Spleen (tissue), 11 donors: ENCODE measurements around the gene LPIN3. TPM values are rescaled to one million over a fixed set of nuclear protein-coding genes. Genes with fewer than 3 reads are reported as not detected.

Experiments
- DNase-seq: peaks from one replicate; pipeline ENCODE4 v3.0.0-alpha.2; 2020
- H3K27ac ChIP-seq, 8 donors: fragments of 200-600 bp; sonication (generic) in 7 of 8; 1 replicate in 4 of 8; 2 replicates in 4 of 8; pipeline versions ENCODE4 v1.5.0 to v1.8.0; 2016 to 2021; ENCODE audit warnings: inconsistent platforms in 4 of 8, mild to moderate bottlenecking in 4 of 8, moderate library complexity in 1 of 8
- H3K27me3 ChIP-seq, 7 donors: fragments of 200-600 bp; sonication (generic) in 6 of 7; replicated peaks in 1 of 7; 1 replicate in 4 of 7; 2 replicates in 3 of 7; pipeline versions ENCODE4 v1.5.0 to v1.8.0; 2016 to 2021; ENCODE audit warnings: inconsistent platforms in 3 of 7, mild to moderate bottlenecking in 1 of 7
- H3K36me3 ChIP-seq, 6 donors: fragments of 200-600 bp; sonication (generic) in 5 of 6; 1 replicate in 4 of 6; 2 replicates in 2 of 6; pipeline versions ENCODE4 v1.5.0 to v1.8.0; 2016 to 2021; ENCODE audit warnings: inconsistent platforms in 2 of 6
- H3K4me1 ChIP-seq, 6 donors: fragments of 200-600 bp; sonication (generic) in 5 of 6; 1 replicate in 3 of 6; 2 replicates in 3 of 6; pipeline versions ENCODE4 v1.5.0 to v1.8.0; 2016 to 2021; ENCODE audit warnings: inconsistent platforms in 3 of 6
- H3K4me3 ChIP-seq, 8 donors: fragments of 200-600 bp; sonication (generic) in 7 of 8; 1 replicate in 4 of 8; 2 replicates in 4 of 8; pipeline versions ENCODE4 v1.5.0 to v1.8.0; 2016 to 2021; ENCODE audit warnings: inconsistent platforms in 4 of 8, mild to moderate bottlenecking in 4 of 8, moderate library complexity in 2 of 8
- H3K9me3 ChIP-seq, 8 donors: fragments of 200-600 bp; sonication (generic) in 7 of 8; 1 replicate in 4 of 8; 2 replicates in 4 of 8; pipeline versions ENCODE4 v1.5.0 to v1.8.0; 2016 to 2021; ENCODE audit warnings: inconsistent platforms in 4 of 8
- POLR2A ChIP-seq, 3 donors: fragments of 450-650 bp; IDR thresholded peaks; one replicate each; pipeline ENCODE4 v1.5.1; 2017; ENCODE audit warnings: antibody characterized with exemption in 3 of 3, mild to moderate bottlenecking in 1 of 3
- POLR2AphosphoS5 ChIP-seq, 3 donors: sonication (generic); formaldehyde crosslinking; IDR thresholded peaks; one replicate each; pipeline ENCODE4 v1.5.1; 2017; ENCODE audit warnings: antibody characterized with exemption in 3 of 3
- WGBS, 5 donors: extraction: QIAGEN DNeasy Blood & Tissue Kit in 3 of 5; methylation state at CpG; one replicate each; pipeline versions ENCODE4 v1.1.5 to v1.1.7; 2013 to 2018; 5-methylcytosine and 5-hydroxymethylcytosine counted together
- intact Hi-C: fragments of 100-400 bp; cut with DNase I; formaldehyde crosslinking; loops from one replicate; pipeline ENCODE4 v1.15.0; 2023; ENCODE audit warnings: low total_unique reads
- polyA plus RNA-seq, 3 donors: library from polyadenylated mRNA; stranded (reverse); fragments of 200-250 nt; gene quantifications; one replicate each; pipeline ENCODE4 v1.2.1, GENCODE V29; 2013
- total RNA-seq, 7 donors: library from RNA; depleted of rRNA in 3 of 7; stranded (reverse); fragments of >200 nt in 3 of 7; fragmentation: NEBNext Ultra II Directional in 4 of 7; extraction: Animal tissue kit (Norgen Biotek cat#: 25700) in 4 of 7; gene quantifications; one replicate each; pipeline versions ENCODE4 v1.1.0 to v1.2.1, GENCODE V29; 2016 to 2021
- TF ChIP-seq, protein P1 (sequence below), 11 experiments: fragments of 200-600 bp in 7 of 11; fragments of 450-650 bp in 4 of 11; sonication (generic) in 4 of 11; IDR thresholded peaks in 8 of 11; conservative IDR thresholded peaks in 3 of 11; 1 replicate in 7 of 11; 2 replicates in 4 of 11; pipeline versions ENCODE4 v1.4.0 to v1.8.0; 2016 to 2021; ENCODE audit warnings: antibody characterized with exemption in 11 of 11, inconsistent platforms in 4 of 11, mild to moderate bottlenecking in 1 of 11
- donor health status: healthy with polysubstance abuse.
- donor health status: DM: no; HTN: no; CAD: no; lungs with moderate emphysema.
- donor health status: DM: no; HTN: no; CAD: no.
- donor health status: Bipolar disorder and iron deficiency.
- donor health status: healthy.
- donor health status: DM: no; HTN: no; CAD: no.
- donor health status: DM: yes; HTN: yes; CAD: no.

The LPIN3 gene
- total and polyA plus RNA-seq, 10 donors: 2.5 to 9.6 (median 4.4) TPM

DNA sequence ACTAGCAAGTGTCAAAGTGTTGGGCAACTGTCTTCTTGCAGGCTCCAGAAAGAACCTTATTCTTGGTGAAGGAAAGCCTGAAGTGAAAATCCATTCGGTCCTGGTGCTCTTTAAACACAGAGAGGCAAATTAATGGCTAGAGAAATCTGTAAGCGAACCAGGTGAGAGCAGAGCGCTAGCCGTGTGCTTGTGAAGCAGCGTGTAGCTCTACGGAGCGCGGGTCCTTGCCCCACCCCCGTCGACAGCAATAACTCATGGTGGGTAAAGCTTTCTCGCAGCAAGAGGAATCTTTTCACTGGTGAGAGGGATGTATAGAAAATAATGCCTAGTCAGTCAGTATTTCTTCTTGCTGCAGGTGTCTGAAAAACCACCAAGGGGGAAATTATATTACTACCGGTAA lies 63.0 kb downstream of the LPIN3 start:
- Histone ChIP-seq H3K4me1 (peaks cover 0 to 21% (median 5%) of the 10 kb centered on the region in 6 donors), H3K9me3 (no peaks in the 10 kb centered on the region), H3K27me3 (no peaks in the 10 kb centered on the region), H3K4me3 (no peak overlapping the region), H3K36me3 (peaks cover 0 to 68% (median 47%) of the 10 kb centered on the region in 6 donors), H3K27ac (no peak overlapping the region)
- WGBS, 5 donors: 89 to 93% (median 92%) methylated on average over 12 of the region's 12 CpGs
- intact Hi-C loops: no loop called here
- TF ChIP-seq POLR2AphosphoS5 (IDR thresholded peaks at IDR 0.05) (no peak), POLR2A (IDR thresholded peaks at IDR 0.05) (no peak)
- TF ChIP-seq, protein P1, sequence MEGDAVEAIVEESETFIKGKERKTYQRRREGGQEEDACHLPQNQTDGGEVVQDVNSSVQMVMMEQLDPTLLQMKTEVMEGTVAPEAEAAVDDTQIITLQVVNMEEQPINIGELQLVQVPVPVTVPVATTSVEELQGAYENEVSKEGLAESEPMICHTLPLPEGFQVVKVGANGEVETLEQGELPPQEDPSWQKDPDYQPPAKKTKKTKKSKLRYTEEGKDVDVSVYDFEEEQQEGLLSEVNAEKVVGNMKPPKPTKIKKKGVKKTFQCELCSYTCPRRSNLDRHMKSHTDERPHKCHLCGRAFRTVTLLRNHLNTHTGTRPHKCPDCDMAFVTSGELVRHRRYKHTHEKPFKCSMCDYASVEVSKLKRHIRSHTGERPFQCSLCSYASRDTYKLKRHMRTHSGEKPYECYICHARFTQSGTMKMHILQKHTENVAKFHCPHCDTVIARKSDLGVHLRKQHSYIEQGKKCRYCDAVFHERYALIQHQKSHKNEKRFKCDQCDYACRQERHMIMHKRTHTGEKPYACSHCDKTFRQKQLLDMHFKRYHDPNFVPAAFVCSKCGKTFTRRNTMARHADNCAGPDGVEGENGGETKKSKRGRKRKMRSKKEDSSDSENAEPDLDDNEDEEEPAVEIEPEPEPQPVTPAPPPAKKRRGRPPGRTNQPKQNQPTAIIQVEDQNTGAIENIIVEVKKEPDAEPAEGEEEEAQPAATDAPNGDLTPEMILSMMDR (IDR thresholded peaks at IDR 0.05 in 8 of 11, conservative IDR thresholded peaks at IDR 0.05 in 3 of 11): no peak
- no peak for DNase-seq

DNA sequence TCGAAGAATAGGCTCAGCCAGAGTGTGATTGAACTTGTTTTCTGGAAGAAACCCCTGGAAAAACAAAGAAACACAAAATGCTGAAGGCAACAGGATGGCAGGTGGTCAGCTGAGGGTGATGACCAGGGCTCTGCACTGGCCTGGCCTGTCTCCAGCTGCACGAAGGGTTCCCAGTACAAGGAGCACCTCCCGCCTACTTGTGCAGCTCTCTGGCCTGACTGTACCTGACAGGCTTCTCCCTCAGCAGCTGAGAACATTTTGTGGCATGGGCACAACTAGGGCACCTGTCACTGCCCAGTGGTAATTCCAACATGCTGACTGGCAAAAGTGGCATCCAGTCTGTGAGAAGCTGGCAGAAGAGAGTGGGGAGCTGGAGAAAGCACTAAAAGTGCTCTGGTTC lies 64.8 kb downstream of the LPIN3 start:
- Histone ChIP-seq H3K27me3 (no peaks in the 10 kb centered on the region), H3K4me1 (peaks cover 0 to 35% (median 12%) of the 10 kb centered on the region in 6 donors), H3K4me3 (no peak overlapping the region), H3K27ac (no peak overlapping the region), H3K9me3 (no peaks in the 10 kb centered on the region), H3K36me3 (peaks cover 0 to 86% (median 54%) of the 10 kb centered on the region in 6 donors)
- intact Hi-C loops: no loop called here
- DNase-seq: no peak
- WGBS, 5 donors: 94 to 100% (median 100%) methylated on average over 3 of the region's 3 CpGs
- TF ChIP-seq POLR2AphosphoS5 (IDR thresholded peaks at IDR 0.05) (no peak), POLR2A (IDR thresholded peaks at IDR 0.05) (no peak)
- TF ChIP-seq, protein P1 (IDR thresholded peaks at IDR 0.05 in 8 of 11, conservative IDR thresholded peaks at IDR 0.05 in 3 of 11): no peak

DNA sequence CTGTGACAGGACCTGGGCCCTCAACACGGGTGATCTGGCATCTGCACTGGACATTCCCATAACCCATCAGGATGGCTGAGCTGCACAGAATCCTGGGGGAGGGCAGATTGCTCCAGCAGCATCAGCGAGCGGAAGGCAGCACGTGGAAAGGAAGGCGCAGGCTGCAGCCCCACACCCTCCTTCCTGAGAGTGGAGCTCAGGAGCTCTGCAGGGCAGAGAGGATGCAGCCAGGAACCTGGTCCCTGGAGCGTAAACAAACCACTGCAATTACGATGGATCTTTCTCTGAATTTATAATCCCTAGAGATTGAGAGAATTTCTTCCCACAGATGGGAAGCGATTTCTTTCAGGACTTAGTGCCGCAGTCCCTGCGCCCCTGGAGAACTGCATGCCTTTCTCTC lies 65.7 kb downstream of the LPIN3 start:
- H3K36me3 ChIP-seq: peaks cover 0 to 95% (median 62%) of the 10 kb centered on the region in 6 donors
- no peak for DNase-seq
- H3K4me1 ChIP-seq: peaks cover 0 to 35% (median 12%) of the 10 kb centered on the region in 6 donors
- no peaks in the 10 kb centered on the region for H3K9me3 ChIP-seq
- intact Hi-C loops: no loop called here
- no peak overlapping the region for H3K4me3 ChIP-seq
- 85 to 90% (median 87%) methylated on average over 9 to 10 of the region's 10 CpGs for WGBS, 5 donors
- no peaks in the 10 kb centered on the region for H3K27me3 ChIP-seq
- TF ChIP-seq, protein P1 (IDR thresholded peaks at IDR 0.05 in 8 of 11, conservative IDR thresholded peaks at IDR 0.05 in 3 of 11): no peak
- no peak for TF ChIP-seq POLR2AphosphoS5 (IDR thresholded peaks at IDR 0.05)
- no peak for TF ChIP-seq POLR2A (IDR thresholded peaks at IDR 0.05)
- H3K27ac ChIP-seq: no peak overlapping the region

DNA sequence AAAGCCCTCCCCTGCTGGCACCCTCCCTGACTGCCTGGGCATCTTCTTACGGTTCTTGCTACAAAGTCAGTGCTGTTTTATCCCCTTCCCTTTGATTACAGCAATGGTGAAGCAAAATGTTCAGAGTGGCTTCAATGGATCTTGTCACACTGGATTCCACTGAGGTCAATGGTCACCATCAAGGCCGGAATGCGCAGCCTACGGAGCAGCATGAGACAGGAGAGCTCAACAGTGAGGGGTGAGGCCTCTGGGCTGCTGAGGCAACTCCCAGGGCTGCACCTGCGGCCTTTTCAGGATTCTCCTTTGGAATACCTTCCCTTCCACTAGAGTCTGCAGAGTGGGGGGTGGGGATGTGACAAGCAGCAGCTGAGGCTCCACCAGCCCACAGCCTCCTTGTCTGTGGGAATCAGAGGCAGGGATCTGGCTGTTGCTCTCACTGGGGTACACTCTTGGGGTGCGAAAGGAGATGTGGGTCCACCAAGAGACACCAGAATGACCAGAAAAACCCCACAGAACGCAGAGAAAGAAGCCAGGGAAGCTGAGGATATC lies 66.3 kb downstream of the LPIN3 start:
- TF ChIP-seq POLR2AphosphoS5 (IDR thresholded peaks at IDR 0.05): no peak
- no peak for TF ChIP-seq POLR2A (IDR thresholded peaks at IDR 0.05)
- TF ChIP-seq, protein P1 (IDR thresholded peaks at IDR 0.05 in 8 of 11, conservative IDR thresholded peaks at IDR 0.05 in 3 of 11): no peak
- no peak for DNase-seq
- Histone ChIP-seq H3K4me1 (peaks cover 0 to 35% (median 12%) of the 10 kb centered on the region in 6 donors), H3K36me3 (peaks cover 0 to 95% (median 67%) of the 10 kb centered on the region in 6 donors), H3K9me3 (no peaks in the 10 kb centered on the region), H3K27me3 (no peaks in the 10 kb centered on the region), H3K4me3 (no peak overlapping the region), H3K27ac (no peak overlapping the region)
- intact Hi-C loops: no loop called here
- 88 to 95% (median 94%) methylated on average over 7 of the region's 7 CpGs for whole genome bisulfite sequencing, 5 donors
